ENCODE data around the gene CXCL17.

DNA sequence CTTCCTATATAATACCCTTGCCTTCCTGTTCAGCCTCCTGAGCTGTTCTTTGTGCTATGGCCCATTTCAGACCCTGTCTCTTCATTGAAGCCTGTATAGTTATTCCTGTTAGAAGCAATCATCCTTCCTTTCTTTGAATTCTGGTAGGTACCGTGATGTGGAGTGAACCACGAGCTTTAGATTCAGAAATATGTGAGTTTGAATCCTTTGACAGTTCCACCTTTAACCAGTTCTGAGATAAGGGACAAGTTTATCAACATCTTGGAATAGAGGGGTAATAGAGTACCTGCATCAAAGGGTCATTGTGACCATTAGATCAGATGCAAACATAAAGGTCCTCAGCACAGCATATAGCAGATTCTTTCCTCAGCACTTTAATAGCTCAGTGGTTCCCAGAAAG is 12.3 kb upstream of the CXCL17 start:
- TF ChIP-seq CTCF (IDR thresholded peaks at IDR 0.05): no peak
- no peak for TF ChIP-seq EZH2 (IDR thresholded peaks at IDR 0.05; ENCODE audit: borderline replicate concordance, insufficient read depth, low read depth, low read length, poor library complexity, severe bottlenecking)
